Cardiac septum (tissue), 1 donor: ENCODE measurements around the gene KRTAP4-12. TPM values are rescaled to one million over a fixed set of nuclear protein-coding genes. Genes with fewer than 3 reads are reported as not detected.
"Not testable (repeated sequence)": the region's sequence is repeated elsewhere in the genome, so short reads cannot be mapped to it uniquely, and the experiment has no call there.

Source experiments
- DNase-seq: peaks from one replicate; pipeline ENCODE4 v3.0.0-alpha.2; 2020; ENCODE audit warnings: low spot score
- intact Hi-C: fragments of 100-400 bp; cut with DNase I; formaldehyde crosslinking; loops from one replicate; pipeline ENCODE4 v1.14.0; 2022
- total RNA-seq: library from RNA; stranded (reverse); fragmentation: NEBNext Ultra II Directional; extraction: Animal tissue kit (Norgen Biotek cat#: 25700); gene quantifications from one replicate; pipeline ENCODE4 v1.2.1, GENCODE V29; 2021
- donor health status: DM: no; HTN: no; CAD: no.

KRTAP4-12 gene
- total RNA-seq, 1 donor from 2014 or later = not detected

DNA sequence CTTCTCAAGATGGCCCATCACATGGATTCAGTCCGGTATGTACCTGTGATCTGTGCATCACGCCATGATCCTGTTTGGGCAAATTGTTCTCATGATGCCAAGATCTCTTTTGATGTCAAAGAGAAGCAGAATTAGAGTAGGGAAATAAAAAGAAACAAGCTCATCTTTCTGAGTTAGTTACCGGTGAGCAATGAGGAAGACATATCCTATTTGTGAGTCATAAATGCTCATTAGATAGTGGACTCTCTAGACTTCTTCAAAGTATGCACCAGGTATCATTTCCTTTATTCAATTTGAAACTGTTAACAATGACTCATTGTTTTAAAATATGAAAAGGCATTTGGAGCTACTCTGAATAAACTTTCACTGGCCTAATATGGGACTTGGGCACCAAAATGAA, 8.0 kb upstream of the KRTAP4-12 start:
- no peak for DNase-seq
- intact Hi-C loops = no loop called here

DNA sequence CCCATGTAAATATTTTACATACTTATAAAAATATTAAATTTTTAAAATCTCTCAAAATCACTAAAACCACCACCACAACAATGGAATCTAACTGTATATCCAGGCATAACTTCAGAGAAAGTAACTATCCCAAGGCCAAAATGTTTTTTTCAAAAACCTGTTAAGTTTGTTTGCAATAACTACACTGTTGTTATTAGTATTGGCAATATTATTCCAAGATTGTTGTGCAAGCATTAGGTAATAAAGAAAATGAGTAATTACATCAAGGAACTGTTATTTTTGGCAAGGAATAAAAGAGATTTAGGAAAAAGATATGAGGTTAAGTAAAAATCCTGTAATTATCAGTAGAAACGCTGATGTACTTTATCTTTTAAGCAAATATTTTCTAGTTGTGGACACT, 3.4 kb upstream of the KRTAP4-12 start:
- no peak for DNase-seq
- intact Hi-C loops = no loop called here

DNA sequence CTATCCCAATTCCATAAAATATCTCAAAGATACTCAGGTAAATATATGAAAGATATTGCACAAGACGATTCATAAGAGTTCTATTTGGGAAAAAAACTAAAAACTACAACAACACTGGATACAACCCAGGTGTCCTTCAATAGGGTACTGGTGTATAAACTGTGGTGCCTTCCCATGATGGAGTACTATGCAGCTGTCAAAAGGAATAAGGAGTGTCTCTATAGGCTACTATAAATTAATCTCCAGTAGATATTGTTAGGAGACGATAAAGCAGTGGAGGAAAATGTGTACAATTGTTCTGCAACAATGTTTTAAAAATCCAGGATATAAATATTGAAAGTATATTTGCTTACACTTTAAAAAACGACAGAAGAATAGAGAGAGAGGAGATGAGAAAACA, 2.4 kb upstream of the KRTAP4-12 start:
- intact Hi-C loops = no loop called here
- no peak for DNase-seq

GRCh38 chr17:41125064-41125463, 1.1 kb upstream of the KRTAP4-12 start:
- intact Hi-C loops = no loop called here
- DNase-seq = no peak

GRCh38 chr17:41123292-41123990, 541 bp downstream of the KRTAP4-12 start:
- intact Hi-C loops, DNase-seq: not testable (repeated sequence)

DNA sequence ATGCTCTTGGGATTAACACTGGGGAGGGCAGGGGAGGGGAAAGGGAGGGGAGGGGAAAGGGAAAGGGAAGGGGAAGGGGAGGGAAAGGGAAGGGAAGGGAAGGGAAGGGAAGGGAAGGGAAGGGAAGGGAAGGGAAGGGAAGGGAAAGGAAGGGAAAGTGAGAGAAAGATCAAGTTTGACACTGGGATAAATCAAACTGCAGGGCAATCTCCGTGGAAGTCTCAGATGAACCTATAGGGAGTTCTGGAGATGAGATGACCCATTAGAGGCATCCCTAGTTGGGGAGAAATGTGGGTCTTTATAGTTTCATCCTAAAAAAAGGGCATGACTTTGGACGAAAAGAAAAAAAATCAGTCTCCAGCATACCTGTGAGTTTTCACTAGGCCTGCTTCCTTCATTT, 2.2 kb downstream of the KRTAP4-12 start:
- intact Hi-C loops = no loop called here
- no peak for DNase-seq

GRCh38 chr17:41119696-41120690, 4.0 kb downstream of the KRTAP4-12 start:
- intact Hi-C loops, DNase-seq: not testable (repeated sequence)

- no peak for DNase-seq
- intact Hi-C loops = no loop called here
Observed at GRCh38 chr17:41118721-41119120, 5.3 kb downstream of the KRTAP4-12 start.

DNA sequence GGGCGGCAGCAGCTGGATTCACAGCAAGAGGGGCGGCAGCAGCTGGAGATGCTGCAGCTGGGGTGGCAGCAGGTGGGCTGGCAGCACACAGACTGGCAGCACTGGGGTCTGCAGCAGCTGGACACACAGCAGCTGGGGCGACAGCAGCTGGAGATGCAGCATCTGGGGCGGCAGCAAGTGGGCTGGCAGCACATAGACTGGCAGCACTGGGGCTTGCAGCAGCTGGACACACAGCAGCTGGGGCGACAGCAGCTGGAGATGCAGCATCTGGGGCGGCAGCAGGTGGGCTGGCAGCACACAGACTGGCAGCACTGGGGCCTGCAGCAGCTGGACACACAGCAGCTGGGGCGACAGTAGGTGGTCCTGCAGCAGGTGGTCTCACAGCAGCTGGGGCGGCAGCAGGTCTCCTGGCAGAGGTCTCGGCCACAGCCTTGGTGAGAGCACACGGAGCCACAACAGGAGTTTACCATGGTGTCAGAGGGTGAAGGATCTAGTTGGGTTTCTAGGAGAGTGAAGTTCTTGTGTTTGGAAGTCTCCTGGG, 6.1 kb downstream of the KRTAP4-12 start, which contains the start of gene KRTAP4-11:
Gene KRTAP4-11, minus strand, starts transcription at position 528 of the 541 bp plus-strand sequence. Its CDS starts 58 bp downstream, at position 470.
- DNase-seq, intact Hi-C loops: not testable (repeated sequence)

DNA sequence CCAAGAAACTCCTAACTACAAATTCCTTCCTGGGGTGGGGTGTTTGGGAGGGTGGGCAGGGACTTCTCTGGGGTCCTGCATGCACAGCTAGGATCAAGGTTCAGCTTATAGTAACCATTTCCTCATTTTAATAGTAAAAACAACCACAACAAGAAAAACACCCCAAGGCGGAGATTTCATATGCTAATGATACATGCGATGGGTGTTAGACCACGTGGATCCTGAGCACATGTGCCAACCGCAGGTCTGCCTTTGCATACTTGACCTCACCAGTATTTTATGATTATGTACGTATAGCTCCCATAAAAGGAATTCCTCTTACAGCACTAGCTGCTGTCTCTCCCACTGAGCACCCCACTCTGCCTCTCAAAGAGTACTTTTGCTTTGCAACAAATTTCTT, 7.7 kb downstream of the KRTAP4-12 start:
- intact Hi-C loops = no loop called here
- DNase-seq = no peak

DNA sequence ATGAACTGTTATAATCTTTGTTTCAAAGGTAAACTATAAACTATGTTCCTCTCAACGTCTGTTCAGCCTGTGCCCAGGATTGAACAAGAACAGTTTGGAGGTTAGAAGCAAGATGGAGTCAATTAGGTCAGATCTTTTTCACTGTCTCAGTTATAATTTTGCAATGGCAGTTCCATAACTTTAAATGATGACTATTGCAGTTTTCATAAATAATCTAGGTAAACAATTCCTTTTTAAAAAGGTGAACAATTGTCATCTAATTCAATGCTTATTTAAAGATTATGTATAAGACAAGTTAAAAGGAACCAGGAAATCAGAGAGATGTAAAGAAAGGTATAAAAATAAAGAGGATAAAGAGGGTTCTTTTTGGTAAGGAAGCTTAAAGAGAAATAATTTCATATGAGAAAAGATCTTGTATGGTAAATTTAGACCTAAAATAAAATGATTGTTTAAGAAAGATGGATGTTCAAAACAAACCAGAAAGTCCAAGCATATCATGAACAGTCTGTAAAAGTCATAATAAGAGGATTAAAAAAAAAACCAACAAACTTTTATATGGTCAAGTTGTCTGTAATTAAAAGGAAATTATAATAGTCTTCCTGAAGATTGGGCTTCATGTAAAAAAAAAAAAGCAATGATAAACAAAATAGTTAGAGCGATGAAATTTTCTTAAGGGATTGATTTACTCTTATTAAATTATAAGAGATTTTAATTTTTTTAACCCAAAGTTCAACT, 12.7 kb downstream of the KRTAP4-12 start:
- intact Hi-C loops = no loop called here
- DNase-seq = no peak

GRCh38 chr17:41108728-41109386, 15.1 kb downstream of the KRTAP4-12 start:
- DNase-seq, intact Hi-C loops: not testable (repeated sequence)

- no peak for DNase-seq
- intact Hi-C loops = no loop called here
Observed at GRCh38 chr17:41107941-41108450, 16.0 kb downstream of the KRTAP4-12 start.

- intact Hi-C loops, DNase-seq: not testable (repeated sequence)
Observed at GRCh38 chr17:41105347-41105746, 18.6 kb downstream of the KRTAP4-12 start, which contains the start of gene KRTAP4-9. KRTAP4-9 (plus strand) TSS chr17:41105389; CDS start chr17:41105389, 0 bp downstream.

- intact Hi-C loops, DNase-seq: not testable (repeated sequence)
Observed at GRCh38 chr17:41104386-41105038, 19.5 kb downstream of the KRTAP4-12 start.

GRCh38 chr17:41103896-41104295, 20.1 kb downstream of the KRTAP4-12 start:
- no peak for DNase-seq
- intact Hi-C loops = no loop called here

- intact Hi-C loops = no loop called here
- DNase-seq = no peak
Observed at GRCh38 chr17:41101586-41102259, 22.3 kb downstream of the KRTAP4-12 start, which contains the start of gene KRTAP4-16. KRTAP4-16 (minus strand) TSS chr17:41102209; CDS start chr17:41102209, 0 bp downstream.
